BJ (cell line): ENCODE data around the gene LAG3. TPM values are rescaled to one million over a fixed set of nuclear protein-coding genes. Genes with fewer than 3 reads are reported as not detected.

ENCODE experiments used
- CTCF ChIA-PET: fragments of 350-600 bp; formaldehyde crosslinking; extraction: SDS; loops from one replicate; lab custom pipeline; 2021; ENCODE audit warnings: antibody characterized with exemption, inconsistent platforms; lab: Yijun Ruan, JAX
- POLR2A ChIA-PET: fragments of 300-600 bp; sonication (Branson Sonifier 250); formaldehyde crosslinking; extraction: SDS; loops from one replicate; lab custom pipeline; 2021; ENCODE audit warnings: antibody characterized with exemption; lab: Charles Lee
- DNase-seq: peaks from one replicate; pipeline ENCODE4 v3.0.0-alpha.2; 2011; ENCODE audit warnings: low read depth
- H3K27me3 ChIP-seq: 2 replicates; pipeline ENCODE4 v1.6.0; 2011; ENCODE audit warnings: low read length; ENCODE audit not compliant: control insufficient read depth, insufficient read depth
- H3K36me3 ChIP-seq: 2 replicates; pipeline ENCODE4 v1.5.1; 2011; ENCODE audit warnings: low read length; ENCODE audit not compliant: control insufficient read depth, insufficient read depth
- H3K4me3 ChIP-seq: 2 replicates; pipeline ENCODE4 v1.5.1; 2011; ENCODE audit warnings: low read depth, mild to moderate bottlenecking, control low read depth, low read length
- polyA plus RNA-seq: library from polyadenylated mRNA; depleted of rRNA; stranded (reverse); fragments of >200 nt; gene quantifications from 2 replicates; pipeline ENCODE4 v1.2.3, GENCODE V29; 2011
- TF ChIP-seq, protein P1 (sequence below): IDR thresholded peaks from 2 replicates; pipeline ENCODE4 v1.5.1; 2011; ENCODE audit warnings: low read depth, mild to moderate bottlenecking, control low read depth, inconsistent platforms, low read length, moderate library complexity; ENCODE audit not compliant: insufficient read depth

The LAG3 gene
- polyA plus RNA-seq, 1 experiment: 0.50 TPM

DNA sequence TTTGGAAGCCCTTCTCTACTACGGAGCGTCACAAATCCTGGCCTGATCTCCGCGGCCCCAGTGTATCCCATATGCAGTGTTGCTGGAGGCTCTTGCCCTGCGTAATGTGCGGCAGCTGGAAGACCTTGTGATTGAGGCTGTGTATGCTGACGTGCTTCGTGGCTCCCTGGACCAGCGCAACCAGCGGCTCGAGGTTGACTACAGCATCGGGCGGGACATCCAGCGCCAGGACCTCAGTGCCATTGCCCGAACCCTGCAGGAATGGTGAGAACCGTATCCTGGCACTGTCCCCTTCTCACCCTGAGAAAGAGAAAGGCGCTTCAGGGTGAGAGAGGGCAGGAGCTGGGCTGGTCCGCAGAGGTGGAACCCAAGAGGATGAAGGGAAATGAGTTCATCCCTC is 43.1 kb upstream of the LAG3 start:
- no peaks in the 10 kb centered on the region for H3K27me3 ChIP-seq
- TF ChIP-seq, protein P1, sequence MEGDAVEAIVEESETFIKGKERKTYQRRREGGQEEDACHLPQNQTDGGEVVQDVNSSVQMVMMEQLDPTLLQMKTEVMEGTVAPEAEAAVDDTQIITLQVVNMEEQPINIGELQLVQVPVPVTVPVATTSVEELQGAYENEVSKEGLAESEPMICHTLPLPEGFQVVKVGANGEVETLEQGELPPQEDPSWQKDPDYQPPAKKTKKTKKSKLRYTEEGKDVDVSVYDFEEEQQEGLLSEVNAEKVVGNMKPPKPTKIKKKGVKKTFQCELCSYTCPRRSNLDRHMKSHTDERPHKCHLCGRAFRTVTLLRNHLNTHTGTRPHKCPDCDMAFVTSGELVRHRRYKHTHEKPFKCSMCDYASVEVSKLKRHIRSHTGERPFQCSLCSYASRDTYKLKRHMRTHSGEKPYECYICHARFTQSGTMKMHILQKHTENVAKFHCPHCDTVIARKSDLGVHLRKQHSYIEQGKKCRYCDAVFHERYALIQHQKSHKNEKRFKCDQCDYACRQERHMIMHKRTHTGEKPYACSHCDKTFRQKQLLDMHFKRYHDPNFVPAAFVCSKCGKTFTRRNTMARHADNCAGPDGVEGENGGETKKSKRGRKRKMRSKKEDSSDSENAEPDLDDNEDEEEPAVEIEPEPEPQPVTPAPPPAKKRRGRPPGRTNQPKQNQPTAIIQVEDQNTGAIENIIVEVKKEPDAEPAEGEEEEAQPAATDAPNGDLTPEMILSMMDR: no peak
- peaks cover 23% of the 10 kb centered on the region for H3K36me3 ChIP-seq
- POLR2A ChIA-PET: no interaction called here
- CTCF ChIA-PET: interaction anchor here (0.5 kb wide), 1 partner anchor 40 kb away, joined by 3 read pairs; the partner anchor contains the start of gene ZNF384
- DNase-seq: no peak
- H3K4me3 ChIP-seq: no peak overlapping the region

DNA sequence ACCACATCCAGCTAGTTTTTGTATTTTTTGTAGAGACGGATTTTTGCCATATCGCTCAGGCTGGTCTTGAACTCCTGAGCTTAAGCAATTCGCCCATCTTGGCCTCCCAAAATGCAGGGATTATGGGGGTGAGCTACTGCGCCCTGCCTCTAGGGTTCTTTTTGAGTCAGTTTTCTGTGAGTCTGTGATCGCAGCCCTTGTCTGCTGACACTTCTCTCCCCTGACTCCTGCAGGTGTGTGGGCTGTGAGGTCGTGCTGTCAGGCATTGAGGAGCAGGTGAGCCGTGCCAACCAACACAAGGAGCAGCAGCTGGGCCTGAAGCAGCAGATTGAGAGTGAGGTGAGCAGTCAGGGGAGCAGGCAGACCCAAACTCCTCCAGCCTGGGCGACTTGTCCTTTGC is 42.2 kb upstream of the LAG3 start:
- H3K36me3 ChIP-seq: peaks cover 24% of the 10 kb centered on the region
- H3K4me3 ChIP-seq: no peak overlapping the region
- POLR2A ChIA-PET: no interaction called here
- CTCF ChIA-PET: interaction anchor here (0.6 kb wide), 1 partner anchor 161 kb away, joined by 3 read pairs; no protein-coding TSS in a partner anchor
- H3K27me3 ChIP-seq: no peaks in the 10 kb centered on the region
- TF ChIP-seq, protein P1: no peak
- no peak for DNase-seq

DNA sequence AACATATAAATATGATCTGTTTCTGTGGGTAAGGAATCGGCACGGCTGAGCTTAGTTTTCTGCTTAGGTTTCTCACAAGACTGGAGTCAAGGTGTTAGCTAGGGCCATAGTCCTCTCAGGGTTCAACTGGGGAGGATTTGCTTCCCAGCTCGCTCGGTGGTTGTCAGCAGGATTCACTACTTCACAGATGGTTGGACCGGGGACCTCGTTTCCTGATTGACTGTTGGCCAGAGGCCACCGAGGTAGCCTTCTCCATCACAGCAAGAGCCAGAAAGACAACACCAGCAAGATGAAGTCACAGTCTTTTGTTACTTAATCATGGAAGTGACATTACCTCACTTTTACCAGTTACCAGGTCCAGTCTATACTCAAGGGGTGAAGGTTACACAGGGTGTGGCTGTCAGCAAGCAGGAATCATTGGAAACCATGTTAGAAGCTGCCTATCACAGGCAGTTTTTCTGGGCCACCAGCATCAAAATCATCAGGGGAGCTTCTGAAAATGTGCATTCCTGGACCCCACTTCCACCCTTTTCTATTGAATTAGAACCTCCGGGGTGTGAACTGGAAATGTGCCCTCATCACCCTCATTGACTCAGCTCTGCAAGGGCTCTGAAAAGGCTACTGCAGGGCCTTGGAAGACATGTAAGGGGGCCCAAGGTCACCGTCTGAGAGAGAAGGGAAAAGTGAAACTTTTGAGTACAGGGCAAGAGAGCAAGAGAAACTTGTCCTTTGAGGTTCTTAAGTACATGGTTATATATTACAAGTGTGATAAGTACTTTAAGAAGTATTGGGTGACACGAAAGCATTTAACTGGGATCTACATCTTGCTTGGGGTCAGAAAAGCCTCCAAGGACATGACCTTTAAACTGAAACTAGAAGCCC is 37.6 kb upstream of the LAG3 start:
- no peaks in the 10 kb centered on the region for H3K27me3 ChIP-seq
- DNase-seq: no peak
- no peak overlapping the region for H3K4me3 ChIP-seq
- ChIA-PET CTCF (interaction anchor here (0.6 to 5.0 kb wide), 11 partner anchors 9 to 311 kb away, joined by 3 to 27 read pairs (median 5); partner anchors contain the start of genes COPS7A, MLF2 and PTMS), POLR2A (no interaction called here)
- H3K36me3 ChIP-seq: peaks cover 19% of the 10 kb centered on the region
- TF ChIP-seq, protein P1: no peak

DNA sequence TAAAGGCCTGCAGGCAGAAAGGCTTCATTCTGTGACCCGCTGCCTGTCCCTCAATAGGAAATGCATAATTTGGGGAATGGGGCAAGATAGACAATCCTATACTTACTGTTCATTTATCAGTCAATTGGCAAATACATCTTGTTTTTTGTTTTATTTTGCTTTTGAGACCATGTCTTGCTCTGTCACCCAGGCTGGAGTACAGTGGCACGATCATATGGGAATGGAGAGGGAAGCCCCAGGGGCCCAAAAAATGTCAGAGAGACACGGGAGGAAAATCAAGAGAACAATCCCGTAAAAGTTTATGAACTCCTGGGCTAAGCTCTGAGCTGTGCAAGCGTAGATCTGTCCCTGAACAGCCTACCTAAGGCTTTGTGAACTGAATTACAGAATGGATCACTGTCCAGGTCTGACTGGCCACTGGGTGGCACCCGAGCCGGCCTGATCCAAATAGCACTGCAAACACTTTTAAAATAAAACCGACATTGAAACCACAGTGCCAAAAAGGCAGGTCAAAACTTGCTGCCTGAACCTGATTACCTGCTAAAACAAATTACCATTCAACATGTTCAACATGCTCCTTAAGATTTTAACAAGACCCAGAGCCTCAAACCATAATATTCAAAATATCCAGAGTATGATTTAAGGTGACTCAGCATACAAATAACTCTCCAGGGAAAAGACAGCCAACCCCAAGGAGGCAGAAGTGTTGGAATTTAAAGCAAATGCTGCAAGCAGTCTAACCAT is 36.7 kb upstream of the LAG3 start:
- ChIA-PET POLR2A (no interaction called here), CTCF (interaction anchor here (0.6 to 5.0 kb wide), 11 partner anchors 9 to 312 kb away, joined by 3 to 27 read pairs (median 5); partner anchors contain the start of genes COPS7A, MLF2 and PTMS)
- Histone ChIP-seq H3K27me3 (no peaks in the 10 kb centered on the region), H3K4me3 (no peak overlapping the region), H3K36me3 (peaks cover 10% of the 10 kb centered on the region)
- DNase-seq: no peak
- TF ChIP-seq, protein P1: peak; percentile 76
